ENCODE measurements around the gene PRICKLE1. TPM values are rescaled to one million over a fixed set of nuclear protein-coding genes. Genes with fewer than 3 reads are reported as not detected.

The PRICKLE1 gene
- total RNA-seq, 3 donors from 2014 or later (not counting 1 experiment from before 2014, with no cell fraction given): 0.15 to 0.34 TPM; not detected in 1

GRCh38 chr12:42444192-42444943 is 145.2 kb downstream of the PRICKLE1 start:
- ATAC-seq (no peak), DNase-seq (no peak)
- Histone ChIP-seq H3K27me3 (ENCODE audit: control insufficient read depth, insufficient read depth, low read length) (no peaks in the 10 kb centered on the region), H3K36me3 (ENCODE audit: control insufficient read depth, insufficient read depth, low read length) (peaks cover 41% of the 10 kb centered on the region), H3K4me3 (ENCODE audit: low read length) (no peak overlapping the region), H3K9me3 (ENCODE audit: control insufficient read depth, insufficient read depth, low read length) (peaks cover 3% of the 10 kb centered on the region), H3K27ac (ENCODE audit: low read length) (no peak overlapping the region), H3K4me1 (ENCODE audit: control insufficient read depth, insufficient read depth, low read length) (no peaks in the 10 kb centered on the region)
- TF ChIP-seq CTCF (IDR thresholded peaks at IDR 0.05): no peak
- intact Hi-C loops (cut with micrococcal nuclease): no loop called here
- no peak overlapping the region for H3K27ac Mint-ChIP-seq
- H3K4me1 Mint-ChIP-seq: peaks cover 0 to 4% of the 10 kb centered on the region in 2 donors
- H3K36me3 Mint-ChIP-seq: peaks cover 20% of the 10 kb centered on the region
- H3K9me3 Mint-ChIP-seq: no peaks in the 10 kb centered on the region
- WGBS (ENCODE audit: insufficient coverage): 98% methylated on average over 7 of the region's 7 CpGs
- no peaks in the 10 kb centered on the region for H3K27me3 Mint-ChIP-seq (ENCODE audit: low read depth in 2 of 2)
- no peak overlapping the region for H3K4me3 Mint-ChIP-seq

GRCh38 chr12:42442888-42443287 is 146.7 kb downstream of the PRICKLE1 start:
- H3K4me3 Mint-ChIP-seq: no peak overlapping the region
- H3K27me3 Mint-ChIP-seq (ENCODE audit: low read depth in 2 of 2): no peaks in the 10 kb centered on the region
- peaks cover 16% of the 10 kb centered on the region for H3K36me3 Mint-ChIP-seq
- intact Hi-C loops (cut with micrococcal nuclease): no loop called here
- H3K4me1 ChIP-seq (ENCODE audit: control insufficient read depth, insufficient read depth, low read length): no peaks in the 10 kb centered on the region
- H3K27me3 ChIP-seq (ENCODE audit: control insufficient read depth, insufficient read depth, low read length): no peaks in the 10 kb centered on the region
- no peaks in the 10 kb centered on the region for H3K9me3 Mint-ChIP-seq
- H3K9me3 ChIP-seq (ENCODE audit: control insufficient read depth, insufficient read depth, low read length): peaks cover 3% of the 10 kb centered on the region
- no peak for DNase-seq
- no peak for ATAC-seq
- H3K4me1 Mint-ChIP-seq: peaks cover 0 to 4% of the 10 kb centered on the region in 2 donors
- no peak overlapping the region for H3K27ac Mint-ChIP-seq
- no peak for TF ChIP-seq CTCF (IDR thresholded peaks at IDR 0.05)
- WGBS (ENCODE audit: insufficient coverage): over 99% methylated on average over 8 of the region's 8 CpGs
- no peak overlapping the region for H3K27ac ChIP-seq (ENCODE audit: low read length)
- no peak overlapping the region for H3K4me3 ChIP-seq (ENCODE audit: low read length)
- H3K36me3 ChIP-seq (ENCODE audit: control insufficient read depth, insufficient read depth, low read length): peaks cover 41% of the 10 kb centered on the region

GRCh38 chr12:42442311-42442759 is 147.2 kb downstream of the PRICKLE1 start:
- peaks cover 41% of the 10 kb centered on the region for H3K36me3 ChIP-seq (ENCODE audit: control insufficient read depth, insufficient read depth, low read length)
- WGBS (ENCODE audit: insufficient coverage): 98% methylated on average over 19 of the region's 19 CpGs

More at GRCh38 chr12:42442311-42442759, 147.2 kb downstream of the PRICKLE1 start:
- Mint-ChIP-seq H3K27ac (no peak overlapping the region), H3K4me3 (no peak overlapping the region), H3K4me1 (peaks cover under 1 to 4% of the 10 kb centered on the region in 2 donors), H3K9me3 (no peaks in the 10 kb centered on the region), H3K36me3 (peaks cover 14% of the 10 kb centered on the region), H3K27me3 (ENCODE audit: low read depth in 2 of 2) (no peaks in the 10 kb centered on the region)
- ATAC-seq (no peak), DNase-seq (no peak)
- no peak for TF ChIP-seq CTCF (IDR thresholded peaks at IDR 0.05)
- intact Hi-C loops (cut with micrococcal nuclease): no loop called here
- H3K27ac ChIP-seq (ENCODE audit: low read length): no peak overlapping the region
- peaks cover 3% of the 10 kb centered on the region for H3K9me3 ChIP-seq (ENCODE audit: control insufficient read depth, insufficient read depth, low read length)
- H3K4me3 ChIP-seq (ENCODE audit: low read length): no peak overlapping the region
- H3K4me1 ChIP-seq (ENCODE audit: control insufficient read depth, insufficient read depth, low read length): no peaks in the 10 kb centered on the region
- H3K27me3 ChIP-seq (ENCODE audit: control insufficient read depth, insufficient read depth, low read length): no peaks in the 10 kb centered on the region

Measured in natural killer cell (primary cell).